ENCODE data around the gene TSKU.

Gene TSKU

DNA sequence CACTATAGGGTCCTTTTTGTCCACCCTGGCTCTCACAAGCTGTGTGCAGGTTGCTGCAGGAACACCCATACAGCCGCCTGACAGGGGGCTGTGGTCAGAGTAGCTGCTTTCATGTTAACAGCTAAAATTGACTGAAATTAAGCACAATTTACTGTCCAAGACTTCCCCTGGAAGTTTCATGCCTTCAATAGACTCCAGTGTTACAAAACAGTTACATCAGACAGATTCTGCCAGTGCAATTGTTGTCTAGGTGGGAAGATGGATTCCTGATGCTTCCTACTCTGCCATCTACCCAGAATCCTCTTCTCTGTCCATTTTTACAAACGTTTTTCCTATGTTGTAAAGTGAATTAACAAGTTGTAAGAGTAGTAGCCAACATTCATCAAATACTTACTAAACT lies 5.3 kb upstream of the TSKU start:
- TF ChIP-seq TEAD4 (IDR thresholded peaks at IDR 0.05) (no peak), FOXM1 (IDR thresholded peaks at IDR 0.05; ENCODE audit: borderline replicate concordance, low read depth) (no peak), YY1 (IDR thresholded peaks at IDR 0.05; ENCODE audit: low read depth) (no peak), MAX (IDR thresholded peaks at IDR 0.05) (no peak), ZBTB7A (IDR thresholded peaks at IDR 0.05; ENCODE audit: low read depth) (no peak), EGR1 (IDR thresholded peaks at IDR 0.05) (no peak), NFIC (IDR thresholded peaks at IDR 0.05) (no peak), TAF1 (IDR thresholded peaks at IDR 0.05; ENCODE audit: low read depth) (no peak), CEBPB (IDR thresholded peaks at IDR 0.05) (no peak), TCF12 (IDR thresholded peaks at IDR 0.05; ENCODE audit: low read depth) (no peak), RAD21 (IDR thresholded peaks at IDR 0.05; ENCODE audit: low read depth) (no peak), EP300 (IDR thresholded peaks at IDR 0.05; ENCODE audit: borderline replicate concordance) (no peak), CREB1 (IDR thresholded peaks at IDR 0.05; ENCODE audit: low read depth) (no peak), REST (IDR thresholded peaks at IDR 0.05; ENCODE audit: low read depth) (no peak)
- TF ChIP-seq, protein P1, sequence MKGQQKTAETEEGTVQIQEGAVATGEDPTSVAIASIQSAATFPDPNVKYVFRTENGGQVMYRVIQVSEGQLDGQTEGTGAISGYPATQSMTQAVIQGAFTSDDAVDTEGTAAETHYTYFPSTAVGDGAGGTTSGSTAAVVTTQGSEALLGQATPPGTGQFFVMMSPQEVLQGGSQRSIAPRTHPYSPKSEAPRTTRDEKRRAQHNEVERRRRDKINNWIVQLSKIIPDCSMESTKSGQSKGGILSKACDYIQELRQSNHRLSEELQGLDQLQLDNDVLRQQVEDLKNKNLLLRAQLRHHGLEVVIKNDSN (IDR thresholded peaks at IDR 0.05) = no peak

- TF ChIP-seq TAF1 (IDR thresholded peaks at IDR 0.05; ENCODE audit: low read depth) (no peak), FOXM1 (IDR thresholded peaks at IDR 0.05; ENCODE audit: borderline replicate concordance, low read depth) (no peak), CEBPB (IDR thresholded peaks at IDR 0.05) (no peak), TEAD4 (IDR thresholded peaks at IDR 0.05) (no peak), REST (IDR thresholded peaks at IDR 0.05; ENCODE audit: low read depth) (no peak), ZBTB7A (IDR thresholded peaks at IDR 0.05; ENCODE audit: low read depth) (no peak), NFIC (IDR thresholded peaks at IDR 0.05) (no peak), CREB1 (IDR thresholded peaks at IDR 0.05; ENCODE audit: low read depth) (no peak), EP300 (IDR thresholded peaks at IDR 0.05; ENCODE audit: borderline replicate concordance) (no peak), EGR1 (IDR thresholded peaks at IDR 0.05) (no peak), RAD21 (IDR thresholded peaks at IDR 0.05; ENCODE audit: low read depth) (no peak)
These were observed 4.3 kb upstream of the TSKU start for GRCh38 chr11:76778874-76779273.

DNA sequence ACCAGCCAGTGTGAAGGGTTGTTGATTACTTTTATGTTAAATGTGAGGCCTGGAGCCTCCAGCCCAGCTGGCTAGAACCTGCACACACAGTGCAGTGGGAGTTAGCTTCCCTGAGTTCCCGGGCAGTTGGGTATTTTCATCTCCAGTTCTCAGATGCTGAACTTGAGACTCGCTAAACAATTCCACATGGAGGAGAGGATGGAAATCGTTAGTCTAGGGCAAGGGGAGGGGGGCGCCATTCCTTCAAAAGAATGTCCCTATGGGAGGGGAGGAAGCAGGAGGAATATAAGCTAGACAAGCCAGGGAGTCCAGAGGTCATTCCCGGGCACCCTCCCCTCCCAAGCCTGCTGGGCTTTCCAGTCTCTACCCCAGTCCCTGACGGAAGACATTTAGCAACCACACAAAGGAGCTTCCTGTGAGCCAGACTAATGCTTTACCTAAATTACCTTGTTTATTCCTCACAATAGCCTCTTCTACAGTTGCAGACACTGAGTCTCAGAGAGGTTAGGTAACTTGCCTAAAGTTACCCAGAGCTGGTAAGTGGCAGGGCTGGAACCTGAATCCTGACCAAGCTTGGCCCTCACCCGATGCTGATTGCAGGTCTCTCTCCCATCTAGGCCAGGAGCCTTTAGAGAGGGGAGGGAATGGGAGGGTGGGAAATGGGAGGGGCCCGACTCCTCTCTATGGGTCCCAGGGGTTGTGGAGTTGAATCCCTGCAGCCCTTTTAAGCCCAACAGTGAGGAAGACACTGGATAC lies 1.9 kb upstream of the TSKU start:
- TF ChIP-seq EGR1 (IDR thresholded peaks at IDR 0.05) = no peak
- no peak for TF ChIP-seq EP300 (IDR thresholded peaks at IDR 0.05; ENCODE audit: borderline replicate concordance)
- no peak for TF ChIP-seq NFIC (IDR thresholded peaks at IDR 0.05)
- TF ChIP-seq TCF12 (IDR thresholded peaks at IDR 0.05; ENCODE audit: low read depth) = no peak
- no peak for TF ChIP-seq CEBPB (IDR thresholded peaks at IDR 0.05)

DNA sequence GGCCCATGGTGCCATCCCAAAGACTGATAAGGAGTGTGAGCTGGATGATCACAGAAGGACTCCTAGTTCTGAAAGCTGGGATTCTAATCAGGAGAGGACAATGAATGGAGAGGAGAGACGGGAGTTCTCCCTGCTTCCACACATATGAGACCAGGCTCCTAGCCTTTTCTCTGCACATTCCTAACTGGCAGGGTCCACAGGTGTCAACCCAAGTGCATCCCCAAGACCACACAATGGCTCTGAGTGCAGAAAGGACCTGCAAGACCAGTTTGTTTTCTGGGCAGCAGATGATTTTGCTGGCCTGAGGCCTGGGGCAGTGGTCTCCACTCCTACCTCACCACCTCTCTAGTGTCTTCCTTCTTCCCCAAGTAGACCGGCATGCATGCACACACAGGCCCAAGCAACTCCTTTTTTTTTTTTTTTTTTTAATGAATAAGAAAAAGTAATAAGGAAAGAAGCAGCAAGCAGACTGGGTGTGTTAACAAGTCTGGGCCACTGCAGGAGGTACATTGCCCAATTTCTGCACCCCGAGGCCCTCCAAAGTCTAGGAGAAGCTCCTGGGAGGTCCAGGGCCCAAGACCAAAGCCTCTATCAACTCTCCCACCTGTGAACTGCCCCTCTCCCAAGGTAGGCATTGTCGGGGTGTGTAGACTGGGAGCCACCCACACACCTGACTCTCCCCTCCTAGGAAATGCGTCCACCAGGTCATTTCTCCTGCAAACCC lies 1.2 kb upstream of the TSKU start:
- TF ChIP-seq TAF1 (IDR thresholded peaks at IDR 0.05; ENCODE audit: low read depth) (no peak), YY1 (IDR thresholded peaks at IDR 0.05; ENCODE audit: low read depth) (no peak), REST (IDR thresholded peaks at IDR 0.05; ENCODE audit: low read depth) (no peak), EP300 (IDR thresholded peaks at IDR 0.05; ENCODE audit: borderline replicate concordance) (no peak; the same call in 1 of the 2 replicates), RAD21 (IDR thresholded peaks at IDR 0.05; ENCODE audit: low read depth) (no peak), EGR1 (IDR thresholded peaks at IDR 0.05) (no peak), CREB1 (IDR thresholded peaks at IDR 0.05; ENCODE audit: low read depth) (no peak), TCF12 (IDR thresholded peaks at IDR 0.05; ENCODE audit: low read depth) (no peak), TEAD4 (IDR thresholded peaks at IDR 0.05) (no peak), CEBPB (IDR thresholded peaks at IDR 0.05) (no peak), MAX (IDR thresholded peaks at IDR 0.05) (no peak), NFIC (IDR thresholded peaks at IDR 0.05) (no peak), FOXM1 (IDR thresholded peaks at IDR 0.05; ENCODE audit: borderline replicate concordance, low read depth) (no peak), ZBTB7A (IDR thresholded peaks at IDR 0.05; ENCODE audit: low read depth) (no peak)
- TF ChIP-seq, protein P1 (IDR thresholded peaks at IDR 0.05) = no peak
